Uterus (tissue), 2 donors: Measurements from ENCODE around the gene NR3C2.

Experiments used
- POLR2A ChIP-seq, 2 donors: fragments of 450-650 bp; IDR thresholded peaks; one replicate each; pipeline ENCODE4 v1.6.1; 2016; ENCODE audit warnings: antibody characterized with exemption in 2 of 2, mild to moderate bottlenecking in 1 of 2, moderate library complexity in 1 of 2
- TF ChIP-seq, protein P1 (sequence below), 4 experiments: fragments of 200-600 bp in 2 of 4; fragments of 450-650 bp in 2 of 4; sonication (generic) in 2 of 4; IDR thresholded peaks; one replicate each; pipeline ENCODE4 v1.5.1; 2016 to 2019; ENCODE audit warnings: antibody characterized with exemption in 4 of 4, mild to moderate bottlenecking in 2 of 4, moderate library complexity in 1 of 4

- TF ChIP-seq, protein P1, sequence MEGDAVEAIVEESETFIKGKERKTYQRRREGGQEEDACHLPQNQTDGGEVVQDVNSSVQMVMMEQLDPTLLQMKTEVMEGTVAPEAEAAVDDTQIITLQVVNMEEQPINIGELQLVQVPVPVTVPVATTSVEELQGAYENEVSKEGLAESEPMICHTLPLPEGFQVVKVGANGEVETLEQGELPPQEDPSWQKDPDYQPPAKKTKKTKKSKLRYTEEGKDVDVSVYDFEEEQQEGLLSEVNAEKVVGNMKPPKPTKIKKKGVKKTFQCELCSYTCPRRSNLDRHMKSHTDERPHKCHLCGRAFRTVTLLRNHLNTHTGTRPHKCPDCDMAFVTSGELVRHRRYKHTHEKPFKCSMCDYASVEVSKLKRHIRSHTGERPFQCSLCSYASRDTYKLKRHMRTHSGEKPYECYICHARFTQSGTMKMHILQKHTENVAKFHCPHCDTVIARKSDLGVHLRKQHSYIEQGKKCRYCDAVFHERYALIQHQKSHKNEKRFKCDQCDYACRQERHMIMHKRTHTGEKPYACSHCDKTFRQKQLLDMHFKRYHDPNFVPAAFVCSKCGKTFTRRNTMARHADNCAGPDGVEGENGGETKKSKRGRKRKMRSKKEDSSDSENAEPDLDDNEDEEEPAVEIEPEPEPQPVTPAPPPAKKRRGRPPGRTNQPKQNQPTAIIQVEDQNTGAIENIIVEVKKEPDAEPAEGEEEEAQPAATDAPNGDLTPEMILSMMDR (IDR thresholded peaks at IDR 0.05): no peak
- TF ChIP-seq POLR2A (IDR thresholded peaks at IDR 0.05): no peak
These were observed 146.6 kb downstream of the NR3C2 start for GRCh38 chr4:148295642-148296041.
